Adipocyte (in vitro differentiated cells): ENCODE data around the gene TEAD1.

Experiments
- DNase-seq: peaks from one replicate; pipeline ENCODE4 v3.0.0-alpha.2; 2015; ENCODE audit warnings: low read depth
- H3K27me3 ChIP-seq: replicated peaks from 2 replicates; pipeline ENCODE4 v1.7.0; 2013; ENCODE audit warnings: mild to moderate bottlenecking, low read length, moderate library complexity; ENCODE audit not compliant: control insufficient read depth, insufficient read depth
- H3K36me3 ChIP-seq: 2 replicates; pipeline ENCODE4 v1.7.0; 2013; ENCODE audit warnings: low read length, mild to moderate bottlenecking, moderate library complexity; ENCODE audit not compliant: control insufficient read depth, insufficient read depth, severe bottlenecking
- H3K4me1 ChIP-seq: 2 replicates; pipeline ENCODE4 v1.7.0; 2013; ENCODE audit warnings: mild to moderate bottlenecking, low read length, moderate library complexity; ENCODE audit not compliant: control insufficient read depth, insufficient read depth
- H3K4me3 ChIP-seq: 2 replicates; pipeline ENCODE4 v1.7.0; 2013; ENCODE audit warnings: mild to moderate bottlenecking, low read length, moderate library complexity
- H3K9ac ChIP-seq: 2 replicates; pipeline ENCODE4 v1.7.0; 2013; ENCODE audit warnings: mild to moderate bottlenecking, low read length, moderate library complexity
- H3K9me3 ChIP-seq: 2 replicates; pipeline ENCODE4 v1.7.0; 2013; ENCODE audit warnings: mild to moderate bottlenecking, low read length, moderate library complexity; ENCODE audit not compliant: control insufficient read depth

Gene TEAD1

GRCh38 chr11:12667646-12668045 lies 6.6 kb upstream of the TEAD1 start:
- H3K36me3 ChIP-seq: no peaks in the 10 kb centered on the region
- H3K4me1 ChIP-seq: no peaks in the 10 kb centered on the region

GRCh38 chr11:12668166-12668565 lies 6.1 kb upstream of the TEAD1 start:
- Histone ChIP-seq H3K27me3 (no peaks in the 10 kb centered on the region), H3K4me3 (no peak overlapping the region), H3K4me1 (peaks cover 2% of the 10 kb centered on the region), H3K36me3 (no peaks in the 10 kb centered on the region), H3K9ac (no peak overlapping the region), H3K9me3 (no peaks in the 10 kb centered on the region)
- DNase-seq: no peak

More at GRCh38 chr11:12667646-12668045, 6.6 kb upstream of the TEAD1 start:
- no peak for DNase-seq
- no peaks in the 10 kb centered on the region for H3K27me3 ChIP-seq
- H3K4me3 ChIP-seq: no peak overlapping the region
- H3K9me3 ChIP-seq: no peaks in the 10 kb centered on the region
- H3K9ac ChIP-seq: no peak overlapping the region

GRCh38 chr11:12669930-12670329 lies 4.3 kb upstream of the TEAD1 start:
- H3K9ac ChIP-seq: no peak overlapping the region
- H3K4me1 ChIP-seq: peaks cover 6% of the 10 kb centered on the region
- DNase-seq: peak; percentile 68
- H3K36me3 ChIP-seq: no peaks in the 10 kb centered on the region
- H3K4me3 ChIP-seq: no peak overlapping the region
- no peaks in the 10 kb centered on the region for H3K27me3 ChIP-seq
- H3K9me3 ChIP-seq: no peaks in the 10 kb centered on the region

GRCh38 chr11:12671370-12671769 lies 2.9 kb upstream of the TEAD1 start:
- no peak for DNase-seq
- Histone ChIP-seq H3K4me1 (peaks cover 6% of the 10 kb centered on the region), H3K9me3 (no peaks in the 10 kb centered on the region), H3K36me3 (no peaks in the 10 kb centered on the region), H3K4me3 (no peak overlapping the region), H3K27me3 (no peaks in the 10 kb centered on the region), H3K9ac (no peak overlapping the region)

GRCh38 chr11:12673601-12673923 lies 659 bp upstream of the TEAD1 start:
- peak overlapping the region; percentile 91 for H3K9ac ChIP-seq
- H3K4me1 ChIP-seq: peaks cover 18% of the 10 kb centered on the region
- DNase-seq: no peak

GRCh38 chr11:12674571-12674935 lies 332 bp downstream of the TEAD1 start:
- Histone ChIP-seq H3K9me3 (no peaks in the 10 kb centered on the region), H3K27me3 (no peaks in the 10 kb centered on the region), H3K36me3 (no peaks in the 10 kb centered on the region), H3K9ac (peak overlapping the region; percentile 90), H3K4me1 (peaks cover 28% of the 10 kb centered on the region), H3K4me3 (peak overlapping the region; percentile 74)
- DNase-seq: peak; percentile 52

More at GRCh38 chr11:12673601-12673923, 659 bp upstream of the TEAD1 start:
- H3K4me3 ChIP-seq: peak overlapping the region; percentile 83
- no peaks in the 10 kb centered on the region for H3K36me3 ChIP-seq
- H3K9me3 ChIP-seq: no peaks in the 10 kb centered on the region
- H3K27me3 ChIP-seq: no peaks in the 10 kb centered on the region

- DNase-seq: peak; percentile 64
- H3K9ac ChIP-seq: peak overlapping the region; percentile 90
- H3K4me3 ChIP-seq: peak overlapping the region; percentile 84
- no peaks in the 10 kb centered on the region for H3K9me3 ChIP-seq
- peaks cover 34% of the 10 kb centered on the region for H3K4me1 ChIP-seq
- no peaks in the 10 kb centered on the region for H3K36me3 ChIP-seq
- no peaks in the 10 kb centered on the region for H3K27me3 ChIP-seq
Measured at GRCh38 chr11:12674936-12675696, 895 bp downstream of the TEAD1 start.

GRCh38 chr11:12675951-12676711 lies 1.9 kb downstream of the TEAD1 start:
- H3K9ac ChIP-seq: peak overlapping the region; percentile 90
- H3K4me3 ChIP-seq: peak overlapping the region; percentile 84
- DNase-seq: peak; percentile 59
- peaks cover 42% of the 10 kb centered on the region for H3K4me1 ChIP-seq
- H3K36me3 ChIP-seq: peaks cover 3% of the 10 kb centered on the region
- H3K9me3 ChIP-seq: no peaks in the 10 kb centered on the region
- no peaks in the 10 kb centered on the region for H3K27me3 ChIP-seq

- peaks cover 3% of the 10 kb centered on the region for H3K36me3 ChIP-seq
- DNase-seq: peak; percentile 70
- no peaks in the 10 kb centered on the region for H3K27me3 ChIP-seq
- H3K9ac ChIP-seq: peak overlapping the region; percentile 90
- peak overlapping the region; percentile 84 for H3K4me3 ChIP-seq
- no peaks in the 10 kb centered on the region for H3K9me3 ChIP-seq
- peaks cover 42% of the 10 kb centered on the region for H3K4me1 ChIP-seq
Measured at GRCh38 chr11:12677131-12677530, 2.9 kb downstream of the TEAD1 start.

GRCh38 chr11:12678092-12678491 lies 3.9 kb downstream of the TEAD1 start:
- H3K4me1 ChIP-seq: peaks cover 41% of the 10 kb centered on the region
- H3K4me3 ChIP-seq: peak overlapping the region; percentile 84

GRCh38 chr11:12678991-12679390 lies 4.8 kb downstream of the TEAD1 start:
- Histone ChIP-seq H3K9ac (no peak overlapping the region), H3K9me3 (no peaks in the 10 kb centered on the region), H3K27me3 (no peaks in the 10 kb centered on the region), H3K4me1 (peaks cover 44% of the 10 kb centered on the region), H3K4me3 (peak overlapping the region; percentile 84), H3K36me3 (peaks cover 3% of the 10 kb centered on the region)
- DNase-seq: no peak

More at GRCh38 chr11:12678092-12678491, 3.9 kb downstream of the TEAD1 start:
- H3K27me3 ChIP-seq: no peaks in the 10 kb centered on the region
- H3K36me3 ChIP-seq: peaks cover 3% of the 10 kb centered on the region
- DNase-seq: peak; percentile 39
- H3K9ac ChIP-seq: peak overlapping the region; percentile 90
- H3K9me3 ChIP-seq: no peaks in the 10 kb centered on the region
